ENCODE results near the gene DGKG. TPM values are rescaled to one million over a fixed set of nuclear protein-coding genes. Genes with fewer than 3 reads are reported as not detected.

The DGKG gene
- total RNA-seq, 1 donor from 2014 or later, result 0.22 TPM

GRCh38 chr3:186180891-186181481 lies 181.0 kb downstream of the DGKG start:
- H3K4me3 Mint-ChIP-seq, result no peak overlapping the region
- H3K27ac Mint-ChIP-seq, result no peak overlapping the region
- Histone ChIP-seq H3K4me3 (no peak overlapping the region), H2AFZ (replicated peaks) (no peak overlapping the region), H3K9ac (no peak overlapping the region), H4K20me1 (ENCODE audit: low read depth) (no peaks in the 10 kb centered on the region), H3K4me2 (no peak overlapping the region), H3F3A (ENCODE audit: low read depth) (no peaks in the 10 kb centered on the region), H3K36me3 (no peaks in the 10 kb centered on the region), H3K27me3 (peaks cover 29% of the 10 kb centered on the region), H3K4me1 (no peaks in the 10 kb centered on the region), H3K79me2 (ENCODE audit: low read depth) (no peaks in the 10 kb centered on the region), H3K9me3 (ENCODE audit: low read depth) (no peaks in the 10 kb centered on the region), H3K27ac (no peak overlapping the region)
- H3K27me3 Mint-ChIP-seq (ENCODE audit: insufficient read depth, low read depth), result peaks cover 8% of the 10 kb centered on the region
- peaks cover 11% of the 10 kb centered on the region for H3K4me1 Mint-ChIP-seq
- H3K36me3 Mint-ChIP-seq, result no peaks in the 10 kb centered on the region
- DNase-seq (ENCODE audit: low spot score), result no peak
- no peaks in the 10 kb centered on the region for H3K9me3 Mint-ChIP-seq
- TF ChIP-seq CTCF (IDR thresholded peaks at IDR 0.05), result no peak
- no peak for TF ChIP-seq EZH2phosphoT487 (IDR thresholded peaks at IDR 0.05)
- no peak for TF ChIP-seq EZH2 (IDR thresholded peaks at IDR 0.05)

- TF ChIP-seq EZH2 (IDR thresholded peaks at IDR 0.05), result no peak
- TF ChIP-seq EZH2phosphoT487 (IDR thresholded peaks at IDR 0.05), result no peak
- no peak for TF ChIP-seq CTCF (IDR thresholded peaks at IDR 0.05)
- no peak overlapping the region for H3K4me2 ChIP-seq
- no peaks in the 10 kb centered on the region for H4K20me1 ChIP-seq (ENCODE audit: low read depth)
- no peak for DNase-seq (ENCODE audit: low spot score)
- no peaks in the 10 kb centered on the region for H3K4me1 ChIP-seq
- H3K9ac ChIP-seq, result no peak overlapping the region
- Mint-ChIP-seq H3K4me3 (no peak overlapping the region), H3K9me3 (no peaks in the 10 kb centered on the region), H3K4me1 (peaks cover 11% of the 10 kb centered on the region), H3K27ac (no peak overlapping the region), H3K27me3 (ENCODE audit: insufficient read depth, low read depth) (peaks cover 10% of the 10 kb centered on the region), H3K36me3 (no peaks in the 10 kb centered on the region)
- H3K9me3 ChIP-seq (ENCODE audit: low read depth), result no peaks in the 10 kb centered on the region
- H3K79me2 ChIP-seq (ENCODE audit: low read depth), result no peaks in the 10 kb centered on the region
- no peak overlapping the region for H3K4me3 ChIP-seq
- peaks cover 21% of the 10 kb centered on the region for H3K27me3 ChIP-seq
- no peak overlapping the region for H3K27ac ChIP-seq
- H3F3A ChIP-seq (ENCODE audit: low read depth), result no peaks in the 10 kb centered on the region
- no peak overlapping the region for H2AFZ ChIP-seq (replicated peaks)
- H3K36me3 ChIP-seq, result no peaks in the 10 kb centered on the region
Observed at GRCh38 chr3:186180151-186180550, 181.9 kb downstream of the DGKG start.

- Histone ChIP-seq H3K4me3 (no peak overlapping the region), H3K4me1 (no peaks in the 10 kb centered on the region), H2AFZ (replicated peaks) (no peak overlapping the region), H3F3A (ENCODE audit: low read depth) (no peaks in the 10 kb centered on the region), H3K79me2 (ENCODE audit: low read depth) (no peaks in the 10 kb centered on the region), H3K9ac (no peak overlapping the region), H3K4me2 (no peak overlapping the region), H3K27me3 (peaks cover 8% of the 10 kb centered on the region), H4K20me1 (ENCODE audit: low read depth) (no peaks in the 10 kb centered on the region), H3K36me3 (no peaks in the 10 kb centered on the region), H3K9me3 (ENCODE audit: low read depth) (no peaks in the 10 kb centered on the region), H3K27ac (no peak overlapping the region)
- no peak for TF ChIP-seq EZH2phosphoT487 (IDR thresholded peaks at IDR 0.05)
- no peak for TF ChIP-seq CTCF (IDR thresholded peaks at IDR 0.05)
- TF ChIP-seq EZH2 (IDR thresholded peaks at IDR 0.05), result no peak
- H3K27me3 Mint-ChIP-seq (ENCODE audit: insufficient read depth, low read depth), result peaks cover 10% of the 10 kb centered on the region
- H3K27ac Mint-ChIP-seq, result no peak overlapping the region
- H3K4me3 Mint-ChIP-seq, result no peak overlapping the region
- H3K9me3 Mint-ChIP-seq, result no peaks in the 10 kb centered on the region
- no peak for DNase-seq (ENCODE audit: low spot score)
- no peaks in the 10 kb centered on the region for H3K36me3 Mint-ChIP-seq
- H3K4me1 Mint-ChIP-seq, result peaks cover 11% of the 10 kb centered on the region
Observed at GRCh38 chr3:186178412-186178811, 183.6 kb downstream of the DGKG start.
